C4-2B (cell line): ENCODE measurements around the gene RNF150.

ENCODE experiments used
- CTCF ChIP-seq: fragments of 450-650 bp; conservative IDR thresholded peaks from 2 replicates; pipeline ENCODE4 v1.5.1; 2017; ENCODE audit warnings: mild to moderate bottlenecking
- ZFX ChIP-seq: fragments of 450-650 bp; IDR thresholded peaks from 2 replicates; pipeline ENCODE4 v1.6.1; 2017

DNA sequence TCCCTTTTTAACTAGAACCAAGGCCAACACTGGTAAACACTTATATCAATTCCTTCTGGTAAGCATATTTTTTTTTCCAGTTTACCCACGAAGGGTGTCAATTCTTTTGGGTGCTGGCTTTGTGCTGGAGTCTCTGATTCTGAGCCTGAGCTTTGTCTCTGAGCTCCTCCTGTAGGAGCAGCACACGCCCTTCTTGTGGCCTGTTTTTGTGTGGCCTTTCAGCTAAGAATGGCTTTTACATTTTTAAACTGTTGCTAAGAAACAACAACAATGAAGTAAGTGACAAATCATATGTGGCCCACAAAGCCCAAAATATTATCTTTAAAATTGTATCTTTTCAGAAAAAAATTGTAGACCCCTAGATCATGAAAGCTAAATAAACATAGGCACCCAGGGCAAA lies 279.1 kb downstream of the RNF150 start:
- TF ChIP-seq CTCF (no peak), ZFX (no peak)
